IPS DF 6.9 (cell line): ENCODE results near the gene LANCL1.
"Not testable (repeated sequence)": the region's sequence is repeated elsewhere in the genome, so short reads cannot be mapped to it uniquely, and the experiment has no call there.

Experiments
- DNase-seq: peaks from one replicate; pipeline ENCODE4 v3.0.0-alpha.2; 2013; ENCODE audit warnings: low read depth, low spot score
- H3K27ac ChIP-seq: one replicate; pipeline ENCODE4 v1.5.1; 2013; ENCODE audit warnings: low read length, control low read depth
- H3K27me3 ChIP-seq: 2 replicates; pipeline ENCODE4 v1.6.1; 2013; ENCODE audit warnings: mild to moderate bottlenecking, low read length; ENCODE audit not compliant: control insufficient read depth, insufficient read depth
- H3K36me3 ChIP-seq: 2 replicates; pipeline ENCODE4 v1.6.1; 2013; ENCODE audit warnings: low read length; ENCODE audit not compliant: control insufficient read depth, insufficient read depth
- H3K4me1 ChIP-seq: 2 replicates; pipeline ENCODE4 v1.6.1; 2013; ENCODE audit warnings: low read length; ENCODE audit not compliant: control insufficient read depth, insufficient read depth
- H3K4me3 ChIP-seq: 2 replicates; pipeline ENCODE4 v1.5.1; 2013; ENCODE audit warnings: mild to moderate bottlenecking, low read length
- H3K9me3 ChIP-seq: 2 replicates; pipeline ENCODE4 v1.6.1; 2013; ENCODE audit warnings: low read length, inconsistent platforms; ENCODE audit not compliant: control insufficient read depth, insufficient read depth
- WGBS: extraction: QIAGEN DNeasy Blood & Tissue Kit; methylation state at CpG from one replicate; pipeline ENCODE4 v1.1.7; 2013; ENCODE audit warnings: mixed read lengths, missing lambda C conversion rate; ENCODE audit not compliant: insufficient read length, insufficient coverage; 5-methylcytosine and 5-hydroxymethylcytosine counted together

Gene LANCL1

DNA sequence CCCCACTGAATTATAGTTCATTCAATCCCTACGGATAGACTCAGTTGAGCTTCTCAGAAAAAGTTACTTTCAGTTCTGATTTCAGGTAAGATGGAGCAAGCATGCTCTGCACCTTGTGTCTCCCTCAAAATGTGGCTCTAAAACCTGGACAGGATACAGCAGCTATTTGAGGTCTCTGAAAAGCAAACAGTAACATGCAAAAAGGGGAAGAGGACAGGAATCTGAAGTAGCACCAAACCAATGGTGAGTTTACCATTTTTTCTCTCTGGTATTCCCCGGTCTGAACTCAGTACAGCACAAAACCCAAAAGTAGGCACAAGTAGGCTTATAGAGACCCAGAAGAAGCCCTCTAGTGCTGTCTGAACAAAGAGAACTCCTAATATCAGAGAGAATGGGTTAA, 34.1 kb downstream of the LANCL1 start:
- no peak overlapping the region for H3K4me3 ChIP-seq
- WGBS: no CpG with 5 or more reads among the region's 2 CpGs
- no peaks in the 10 kb centered on the region for H3K27me3 ChIP-seq
- no peaks in the 10 kb centered on the region for H3K9me3 ChIP-seq
- H3K4me1 ChIP-seq: no peaks in the 10 kb centered on the region
- H3K27ac ChIP-seq: no peak overlapping the region
- no peak for DNase-seq
- no peaks in the 10 kb centered on the region for H3K36me3 ChIP-seq

DNA sequence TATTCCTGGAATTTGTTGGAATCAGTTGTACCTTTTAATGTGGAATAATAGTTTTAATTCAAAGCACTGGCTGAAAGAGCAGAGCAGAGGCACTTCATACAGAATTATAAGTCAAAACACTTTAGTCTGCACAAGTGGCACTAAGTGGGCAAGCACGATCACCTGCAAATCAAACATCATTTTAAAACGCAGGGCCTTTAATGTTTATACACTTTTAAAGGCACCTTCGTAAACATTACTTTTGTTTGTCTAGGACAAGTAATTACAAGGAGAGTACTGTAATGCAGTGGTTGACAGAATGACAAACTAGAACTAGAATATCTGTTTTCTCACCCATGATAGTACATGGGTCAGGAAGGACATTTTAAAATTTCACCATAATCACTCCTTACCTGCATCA, 36.4 kb downstream of the LANCL1 start:
- Histone ChIP-seq H3K36me3 (no peaks in the 10 kb centered on the region), H3K9me3 (no peaks in the 10 kb centered on the region), H3K27me3 (no peaks in the 10 kb centered on the region), H3K27ac (no peak overlapping the region), H3K4me1 (no peaks in the 10 kb centered on the region), H3K4me3 (no peak overlapping the region)
- DNase-seq: no peak
- WGBS: no CpG with 5 or more reads among the region's 3 CpGs

GRCh38 chr2:210435439-210435838, 41.1 kb downstream of the LANCL1 start:
- Histone ChIP-seq H3K36me3 (no peaks in the 10 kb centered on the region), H3K4me1 (no peaks in the 10 kb centered on the region), H3K27me3 (no peaks in the 10 kb centered on the region), H3K4me3 (no peak overlapping the region), H3K9me3 (no peaks in the 10 kb centered on the region), H3K27ac (no peak overlapping the region)
- WGBS: no CpG with 5 or more reads among the region's 1 CpG
- no peak for DNase-seq

GRCh38 chr2:210432633-210433032, 43.9 kb downstream of the LANCL1 start:
- H3K4me3 ChIP-seq: no peak overlapping the region
- H3K27ac ChIP-seq: no peak overlapping the region
- H3K9me3 ChIP-seq: no peaks in the 10 kb centered on the region
- H3K4me1 ChIP-seq: no peaks in the 10 kb centered on the region
- H3K36me3 ChIP-seq: no peaks in the 10 kb centered on the region
- WGBS: no CpG with 5 or more reads among the region's 1 CpG
- no peaks in the 10 kb centered on the region for H3K27me3 ChIP-seq
- no peak for DNase-seq

DNA sequence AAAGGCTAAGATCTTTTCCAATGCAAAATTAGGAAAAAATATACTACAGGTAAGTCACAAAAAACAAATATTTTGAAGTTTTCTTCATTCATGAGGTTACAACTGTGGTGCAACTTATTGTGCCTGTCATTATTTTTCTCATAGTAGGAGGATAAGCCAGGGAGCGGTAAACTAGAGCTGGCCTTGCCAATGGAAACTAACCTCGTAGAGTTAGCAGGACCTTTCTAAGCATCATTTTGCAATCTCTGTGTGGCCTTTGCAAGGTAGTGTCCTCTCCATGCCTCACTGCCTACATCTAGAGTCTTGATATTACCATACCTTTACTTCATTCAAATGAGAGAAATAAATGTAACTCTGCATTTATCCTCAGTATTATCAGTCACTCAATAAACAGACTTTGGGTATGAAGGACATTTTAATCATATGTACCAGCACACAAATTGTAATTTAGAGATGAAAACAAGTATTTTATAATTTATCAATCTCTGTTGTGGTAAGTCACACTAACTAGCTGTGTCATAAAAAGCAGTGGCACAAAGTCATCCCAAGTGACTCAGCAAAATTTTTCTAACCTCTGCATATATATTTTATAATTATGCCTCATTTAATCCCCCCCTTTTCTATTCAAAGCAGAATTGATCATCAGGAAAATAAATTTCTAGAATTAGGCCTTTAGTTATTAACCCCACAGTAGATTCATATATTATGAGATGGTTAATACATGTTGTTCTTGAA, 47.0 kb downstream of the LANCL1 start:
- Histone ChIP-seq H3K4me1 (no peaks in the 10 kb centered on the region), H3K9me3 (no peaks in the 10 kb centered on the region), H3K4me3 (no peak overlapping the region), H3K27ac (no peak overlapping the region), H3K36me3 (no peaks in the 10 kb centered on the region), H3K27me3 (no peaks in the 10 kb centered on the region)
- DNase-seq: no peak
- no CpG with 5 or more reads among the region's 2 CpGs for WGBS

- DNase-seq: no peak
- H3K27me3 ChIP-seq: no peaks in the 10 kb centered on the region
- no peaks in the 10 kb centered on the region for H3K36me3 ChIP-seq
- no CpG with 5 or more reads among the region's 5 CpGs for WGBS
- H3K9me3 ChIP-seq: no peaks in the 10 kb centered on the region
- no peaks in the 10 kb centered on the region for H3K4me1 ChIP-seq
- H3K27ac ChIP-seq: no peak overlapping the region
- no peak overlapping the region for H3K4me3 ChIP-seq
Observed at GRCh38 chr2:210428393-210429179, 48.0 kb downstream of the LANCL1 start.

DNA sequence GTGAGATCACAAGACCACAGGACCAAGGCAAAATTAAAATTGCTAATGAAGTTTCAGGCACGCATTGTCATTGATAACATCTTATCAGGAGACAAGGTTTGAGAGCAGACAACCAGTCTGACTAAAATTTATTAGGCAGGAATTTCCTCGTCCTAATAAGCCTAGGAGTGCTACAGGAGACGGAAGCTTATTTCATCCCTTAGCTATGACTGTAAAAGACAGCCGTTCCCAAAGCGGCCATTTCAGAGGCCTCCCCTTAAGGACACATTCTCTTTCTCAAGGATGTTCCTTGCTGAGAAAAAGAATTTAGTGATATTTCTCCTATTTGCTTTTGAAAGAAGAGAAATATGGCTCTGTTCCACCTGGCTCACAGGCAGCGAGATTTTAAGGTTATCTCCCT, 49.2 kb downstream of the LANCL1 start:
- not testable (repeated sequence) for H3K4me1 ChIP-seq, H3K9me3 ChIP-seq, H3K27me3 ChIP-seq, H3K27ac ChIP-seq, H3K4me3 ChIP-seq, DNase-seq, H3K36me3 ChIP-seq
- WGBS: no CpG with 5 or more reads among the region's 6 CpGs

DNA sequence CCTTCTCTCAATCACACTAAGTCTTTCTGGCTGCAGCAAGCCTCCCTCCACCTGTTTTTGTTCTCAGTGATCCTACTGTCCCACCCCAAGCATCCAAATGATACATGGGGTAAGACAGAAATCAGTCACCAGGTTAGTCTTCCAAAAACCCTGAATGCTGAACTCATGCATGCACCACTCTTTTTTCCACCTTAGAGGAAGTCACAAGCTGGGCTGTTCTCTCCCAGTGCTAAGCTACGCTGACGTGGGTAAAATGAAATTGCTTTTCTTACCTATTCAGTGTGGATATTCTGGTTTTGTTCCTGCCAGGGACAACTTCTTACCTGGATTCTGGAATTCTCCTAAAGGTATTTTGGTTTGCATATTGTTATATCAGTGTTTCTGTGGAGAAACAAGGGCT, 54.2 kb downstream of the LANCL1 start:
- no peaks in the 10 kb centered on the region for H3K27me3 ChIP-seq
- no peak for DNase-seq
- no CpG with 5 or more reads among the region's 2 CpGs for WGBS

GRCh38 chr2:210421916-210422315, 54.6 kb downstream of the LANCL1 start:
- no peak for DNase-seq
- no CpG with 5 or more reads among the region's 3 CpGs for WGBS
- H3K27me3 ChIP-seq: no peaks in the 10 kb centered on the region

More for the DNA sequence above, 54.2 kb downstream of the LANCL1 start:
- H3K36me3 ChIP-seq: no peaks in the 10 kb centered on the region
- H3K4me3 ChIP-seq: no peak overlapping the region
- H3K27ac ChIP-seq: no peak overlapping the region
- no peaks in the 10 kb centered on the region for H3K9me3 ChIP-seq
- H3K4me1 ChIP-seq: no peaks in the 10 kb centered on the region

GRCh38 chr2:210412660-210413059, 63.9 kb downstream of the LANCL1 start:
- Histone ChIP-seq H3K9me3 (no peaks in the 10 kb centered on the region), H3K27me3 (no peaks in the 10 kb centered on the region), H3K4me1 (no peaks in the 10 kb centered on the region), H3K4me3 (no peak overlapping the region), H3K27ac (no peak overlapping the region), H3K36me3 (no peaks in the 10 kb centered on the region)
- DNase-seq: no peak
- no CpG with 5 or more reads among the region's 1 CpG for WGBS

More at GRCh38 chr2:210421916-210422315, 54.6 kb downstream of the LANCL1 start:
- Histone ChIP-seq H3K9me3 (no peaks in the 10 kb centered on the region), H3K27ac (no peak overlapping the region), H3K4me1 (no peaks in the 10 kb centered on the region), H3K4me3 (no peak overlapping the region), H3K36me3 (no peaks in the 10 kb centered on the region)
